ENCODE measurements around the gene RNF111.

RNF111 gene

GRCh38 chr15:59048897-59049296 lies 61.4 kb downstream of the RNF111 start:
- peaks cover 6% of the 10 kb centered on the region for H3K36me3 ChIP-seq (ENCODE audit: control insufficient read depth, insufficient read depth, low read length)
- DNase-seq (ENCODE audit: extremely low read depth, insufficient read length), result no peak
- no peak overlapping the region for H3K4me3 ChIP-seq (replicated peaks; ENCODE audit: low read depth, low read length)
- TF ChIP-seq CTCF (IDR thresholded peaks at IDR 0.05; ENCODE audit: insufficient read depth, low read length, poor library complexity, severe bottlenecking), result no peak
- no peaks in the 10 kb centered on the region for H3K27me3 ChIP-seq (replicated peaks; ENCODE audit: control insufficient read depth, insufficient read depth, low read length)

- DNase-seq (ENCODE audit: extremely low read depth, insufficient read length), result peak; percentile 28
- TF ChIP-seq CTCF (IDR thresholded peaks at IDR 0.05; ENCODE audit: insufficient read depth, low read length, poor library complexity, severe bottlenecking), result no peak
- Histone ChIP-seq H3K36me3 (ENCODE audit: control insufficient read depth, insufficient read depth, low read length) (peaks cover 6% of the 10 kb centered on the region), H3K4me3 (replicated peaks; ENCODE audit: low read depth, low read length) (no peak overlapping the region), H3K27me3 (replicated peaks; ENCODE audit: control insufficient read depth, insufficient read depth, low read length) (no peaks in the 10 kb centered on the region)
Measured at GRCh38 chr15:59051873-59052861, 64.7 kb downstream of the RNF111 start.

- no peak for TF ChIP-seq CTCF (IDR thresholded peaks at IDR 0.05; ENCODE audit: insufficient read depth, low read length, poor library complexity, severe bottlenecking)
- Histone ChIP-seq H3K36me3 (ENCODE audit: control insufficient read depth, insufficient read depth, low read length) (peaks cover 6% of the 10 kb centered on the region), H3K4me3 (replicated peaks; ENCODE audit: low read depth, low read length) (no peak overlapping the region), H3K27me3 (replicated peaks; ENCODE audit: control insufficient read depth, insufficient read depth, low read length) (no peaks in the 10 kb centered on the region)
- DNase-seq (ENCODE audit: extremely low read depth, insufficient read length), result no peak
Measured at GRCh38 chr15:59052915-59053407, 65.5 kb downstream of the RNF111 start.

GRCh38 chr15:59053482-59053881 lies 66.0 kb downstream of the RNF111 start:
- TF ChIP-seq CTCF (IDR thresholded peaks at IDR 0.05; ENCODE audit: insufficient read depth, low read length, poor library complexity, severe bottlenecking), result no peak
- H3K4me3 ChIP-seq (replicated peaks; ENCODE audit: low read depth, low read length), result no peak overlapping the region
- H3K36me3 ChIP-seq (ENCODE audit: control insufficient read depth, insufficient read depth, low read length), result peaks cover 6% of the 10 kb centered on the region
- no peaks in the 10 kb centered on the region for H3K27me3 ChIP-seq (replicated peaks; ENCODE audit: control insufficient read depth, insufficient read depth, low read length)
- no peak for DNase-seq (ENCODE audit: extremely low read depth, insufficient read length)

- no peak for DNase-seq (ENCODE audit: extremely low read depth, insufficient read length)
- Histone ChIP-seq H3K4me3 (replicated peaks; ENCODE audit: low read depth, low read length) (no peak overlapping the region), H3K36me3 (ENCODE audit: control insufficient read depth, insufficient read depth, low read length) (peaks cover 8% of the 10 kb centered on the region), H3K27me3 (replicated peaks; ENCODE audit: control insufficient read depth, insufficient read depth, low read length) (no peaks in the 10 kb centered on the region)
- no peak for TF ChIP-seq CTCF (IDR thresholded peaks at IDR 0.05; ENCODE audit: insufficient read depth, low read length, poor library complexity, severe bottlenecking)
Measured at GRCh38 chr15:59059076-59059597, 71.7 kb downstream of the RNF111 start.
